Measurements from ENCODE around the gene AGRN. TPM values are rescaled to one million over a fixed set of nuclear protein-coding genes. Genes with fewer than 3 reads are reported as not detected.

AGRN gene
- total and polyA plus RNA-seq, 4 donors, result 1.8 to 22.4 (median 16.9) TPM

DNA sequence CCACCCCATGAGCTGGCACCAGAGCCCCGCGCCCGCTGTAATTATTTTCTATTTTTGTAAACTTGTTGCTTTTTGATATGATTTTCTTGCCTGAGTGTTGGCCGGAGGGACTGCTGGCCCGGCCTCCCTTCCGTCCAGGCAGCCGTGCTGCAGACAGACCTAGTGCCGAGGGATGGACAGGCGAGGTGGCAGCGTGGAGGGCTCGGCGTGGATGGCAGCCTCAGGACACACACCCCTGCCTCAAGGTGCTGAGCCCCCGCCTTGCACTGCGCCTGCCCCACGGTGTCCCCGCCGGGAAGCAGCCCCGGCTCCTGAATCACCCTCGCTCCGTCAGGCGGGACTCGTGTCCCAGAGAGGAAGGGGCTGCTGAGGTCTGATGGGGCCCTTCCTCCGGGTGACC is 35.1 kb downstream of the AGRN start:
- H3K9me3 ChIP-seq (ENCODE audit: control insufficient read depth in 4 of 4, low read length in 3 of 4), result no peaks in the 10 kb centered on the region
- peaks cover 8 to 20% (median 14%) of the 10 kb centered on the region in 4 donors for H3K4me1 ChIP-seq (ENCODE audit: control insufficient read depth in 4 of 4, insufficient read depth in 4 of 4, low read length in 3 of 4)
- H3K4me3 ChIP-seq (ENCODE audit: low read depth in 1 of 3, low read length in 3 of 3), result no peak overlapping the region
- no peaks in the 10 kb centered on the region for H3K27me3 ChIP-seq (ENCODE audit: control insufficient read depth in 4 of 4, insufficient read depth in 4 of 4, low read length in 3 of 4)
- DNase-seq (ENCODE audit: low spot score), result no peak
- no peak overlapping the region for H3K9ac ChIP-seq (ENCODE audit: low read depth in 1 of 2, low read length in 2 of 2)
- peaks cover 0 to 11% (median under 1%) of the 10 kb centered on the region in 4 donors for H3K36me3 ChIP-seq (ENCODE audit: control insufficient read depth in 4 of 4, insufficient read depth in 3 of 4, low read depth in 1 of 4, low read length in 3 of 4)
- no peak overlapping the region for H3K27ac ChIP-seq (ENCODE audit: low read depth in 1 of 2, low read length in 2 of 2)
- WGBS, result 94% methylated on average over 23 of the region's 23 CpGs
- TF ChIP-seq FOXA1 (IDR thresholded peaks at IDR 0.05), result no peak
- no peak for TF ChIP-seq TAF1 (conservative IDR thresholded peaks at IDR 0.05)
- no peak for TF ChIP-seq RAD21 (IDR thresholded peaks at IDR 0.05)
- TF ChIP-seq HNF4A (conservative IDR thresholded peaks at IDR 0.05), result no peak
- TF ChIP-seq, protein P1, sequence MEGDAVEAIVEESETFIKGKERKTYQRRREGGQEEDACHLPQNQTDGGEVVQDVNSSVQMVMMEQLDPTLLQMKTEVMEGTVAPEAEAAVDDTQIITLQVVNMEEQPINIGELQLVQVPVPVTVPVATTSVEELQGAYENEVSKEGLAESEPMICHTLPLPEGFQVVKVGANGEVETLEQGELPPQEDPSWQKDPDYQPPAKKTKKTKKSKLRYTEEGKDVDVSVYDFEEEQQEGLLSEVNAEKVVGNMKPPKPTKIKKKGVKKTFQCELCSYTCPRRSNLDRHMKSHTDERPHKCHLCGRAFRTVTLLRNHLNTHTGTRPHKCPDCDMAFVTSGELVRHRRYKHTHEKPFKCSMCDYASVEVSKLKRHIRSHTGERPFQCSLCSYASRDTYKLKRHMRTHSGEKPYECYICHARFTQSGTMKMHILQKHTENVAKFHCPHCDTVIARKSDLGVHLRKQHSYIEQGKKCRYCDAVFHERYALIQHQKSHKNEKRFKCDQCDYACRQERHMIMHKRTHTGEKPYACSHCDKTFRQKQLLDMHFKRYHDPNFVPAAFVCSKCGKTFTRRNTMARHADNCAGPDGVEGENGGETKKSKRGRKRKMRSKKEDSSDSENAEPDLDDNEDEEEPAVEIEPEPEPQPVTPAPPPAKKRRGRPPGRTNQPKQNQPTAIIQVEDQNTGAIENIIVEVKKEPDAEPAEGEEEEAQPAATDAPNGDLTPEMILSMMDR (IDR thresholded peaks at IDR 0.05; ENCODE audit: low read depth, low read length, missing input control), result no peak
- TF ChIP-seq, protein P2, sequence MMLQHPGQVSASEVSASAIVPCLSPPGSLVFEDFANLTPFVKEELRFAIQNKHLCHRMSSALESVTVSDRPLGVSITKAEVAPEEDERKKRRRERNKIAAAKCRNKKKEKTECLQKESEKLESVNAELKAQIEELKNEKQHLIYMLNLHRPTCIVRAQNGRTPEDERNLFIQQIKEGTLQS (IDR thresholded peaks at IDR 0.05), result no peak
- TF ChIP-seq ZBTB33 (IDR thresholded peaks at IDR 0.05), result no peak
- no peak for TF ChIP-seq REST (IDR thresholded peaks at IDR 0.05)
- TF ChIP-seq, protein P3, sequence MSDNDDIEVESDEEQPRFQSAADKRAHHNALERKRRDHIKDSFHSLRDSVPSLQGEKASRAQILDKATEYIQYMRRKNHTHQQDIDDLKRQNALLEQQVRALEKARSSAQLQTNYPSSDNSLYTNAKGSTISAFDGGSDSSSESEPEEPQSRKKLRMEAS (IDR thresholded peaks at IDR 0.05), result no peak

GRCh38 chr1:1055841-1056736 is 36.2 kb downstream of the AGRN start:
- Histone ChIP-seq H3K9me3 (ENCODE audit: control insufficient read depth in 4 of 4, low read length in 3 of 4) (no peaks in the 10 kb centered on the region), H3K27ac (ENCODE audit: low read depth in 1 of 2, low read length in 2 of 2) (no peak overlapping the region), H3K4me3 (ENCODE audit: low read depth in 1 of 3, low read length in 3 of 3) (no peak overlapping the region), H3K9ac (ENCODE audit: low read depth in 1 of 2, low read length in 2 of 2) (no peak overlapping the region), H3K36me3 (ENCODE audit: control insufficient read depth in 4 of 4, insufficient read depth in 3 of 4, low read depth in 1 of 4, low read length in 3 of 4) (peaks cover 0 to 11% (median under 1%) of the 10 kb centered on the region in 4 donors), H3K27me3 (ENCODE audit: control insufficient read depth in 4 of 4, insufficient read depth in 4 of 4, low read length in 3 of 4) (peaks cover 0 to 3% (median under 1%) of the 10 kb centered on the region in 4 donors), H3K4me1 (ENCODE audit: control insufficient read depth in 4 of 4, insufficient read depth in 4 of 4, low read length in 3 of 4) (peaks cover 8 to 21% (median 14%) of the 10 kb centered on the region in 4 donors)
- no peak for DNase-seq (ENCODE audit: low spot score)
- WGBS, result 87% methylated on average over 50 of the region's 50 CpGs
- no peak for TF ChIP-seq JUND (IDR thresholded peaks at IDR 0.05)
- TF ChIP-seq YY1 (IDR thresholded peaks at IDR 0.05), result no peak
- TF ChIP-seq EGR1 (IDR thresholded peaks at IDR 0.05; ENCODE audit: low read depth in 2 of 2), result no peak
- no peak for TF ChIP-seq HNF4G (IDR thresholded peaks at IDR 0.05)
- no peak for TF ChIP-seq RXRA (IDR thresholded peaks at IDR 0.05)
- TF ChIP-seq, protein P3 (IDR thresholded peaks at IDR 0.05), result no peak
- TF ChIP-seq SP1 (IDR thresholded peaks at IDR 0.05), result no peak
- TF ChIP-seq ZBTB33 (IDR thresholded peaks at IDR 0.05), result no peak
- no peak for TF ChIP-seq RAD21 (IDR thresholded peaks at IDR 0.05)
- TF ChIP-seq TAF1 (conservative IDR thresholded peaks at IDR 0.05), result no peak
- TF ChIP-seq, protein P1 (IDR thresholded peaks at IDR 0.05; ENCODE audit: low read depth, low read length, missing input control), result no peak
- TF ChIP-seq NR2F2 (IDR thresholded peaks at IDR 0.05), result no peak
- TF ChIP-seq, protein P2 (IDR thresholded peaks at IDR 0.05), result no peak
- no peak for TF ChIP-seq FOXA1 (IDR thresholded peaks at IDR 0.05)
